ENCODE data around the gene ANKHD1. TPM values are rescaled to one million over a fixed set of nuclear protein-coding genes. Genes with fewer than 3 reads are reported as not detected.

The ANKHD1 gene
- total and polyA plus RNA-seq, 9 of the 15 experiments (the other 6 are each of a cell fraction or from before 2014, with no cell fraction given), result 38.9 to 138 (median 78.7) TPM

DNA sequence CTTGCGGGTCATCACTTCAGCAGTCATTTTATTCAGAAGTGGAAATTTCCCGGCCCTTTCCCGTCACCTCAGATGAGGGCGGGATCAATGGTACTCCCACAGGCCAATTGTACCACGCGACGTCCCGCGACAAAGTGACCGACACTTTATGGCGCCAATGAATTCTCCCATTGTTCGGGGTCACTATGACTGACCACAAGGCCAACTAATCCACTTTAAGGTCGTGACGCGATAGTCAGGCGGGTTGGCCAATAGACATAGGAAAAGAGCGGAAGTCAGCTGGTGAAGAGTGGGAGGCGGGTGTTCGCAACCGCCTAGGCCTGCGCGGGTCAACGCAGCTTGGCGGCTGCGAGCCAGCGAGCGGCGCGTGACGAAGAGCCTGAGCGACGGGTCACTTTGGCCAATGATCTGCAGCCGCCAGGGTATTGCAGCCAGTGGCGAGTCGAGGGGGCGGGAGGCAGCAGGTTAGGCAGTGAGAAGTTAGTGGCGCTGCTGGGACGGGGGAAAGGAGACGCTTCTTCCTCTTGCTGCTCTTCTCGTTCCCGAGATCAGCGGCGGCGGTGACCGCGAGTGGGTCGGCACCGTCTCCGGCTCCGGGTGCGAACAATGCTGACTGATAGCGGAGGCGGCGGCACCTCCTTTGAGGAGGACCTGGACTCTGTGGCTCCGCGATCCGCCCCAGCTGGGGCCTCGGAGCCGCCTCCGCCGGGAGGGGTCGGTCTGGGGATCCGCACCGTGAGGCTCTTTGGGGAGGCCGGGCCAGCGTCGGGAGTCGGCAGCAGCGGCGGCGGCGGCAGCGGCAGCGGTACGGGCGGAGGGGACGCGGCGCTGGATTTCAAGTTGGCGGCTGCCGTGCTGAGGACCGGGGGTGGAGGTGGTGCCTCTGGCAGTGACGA, at the start of gene ANKHD1 (continued):
- no peak for TF ChIP-seq ZBTB34 (CRISPR knock-in tag; IDR thresholded peaks at IDR 0.05)
- TF ChIP-seq ZNF584 (CRISPR knock-in tag; IDR thresholded peaks at IDR 0.05; ENCODE audit: low read depth), result no peak
- no peak for TF ChIP-seq ZNF282 (CRISPR knock-in tag; IDR thresholded peaks at IDR 0.05)
- peak; percentile 78; the same call in 1 of the 2 replicates for TF ChIP-seq GTF2E2 (tag; IDR thresholded peaks at IDR 0.05)
- peak; percentile 96 for TF ChIP-seq CREM (IDR thresholded peaks at IDR 0.05; ENCODE audit: low read depth)
- TF ChIP-seq, protein P1, sequence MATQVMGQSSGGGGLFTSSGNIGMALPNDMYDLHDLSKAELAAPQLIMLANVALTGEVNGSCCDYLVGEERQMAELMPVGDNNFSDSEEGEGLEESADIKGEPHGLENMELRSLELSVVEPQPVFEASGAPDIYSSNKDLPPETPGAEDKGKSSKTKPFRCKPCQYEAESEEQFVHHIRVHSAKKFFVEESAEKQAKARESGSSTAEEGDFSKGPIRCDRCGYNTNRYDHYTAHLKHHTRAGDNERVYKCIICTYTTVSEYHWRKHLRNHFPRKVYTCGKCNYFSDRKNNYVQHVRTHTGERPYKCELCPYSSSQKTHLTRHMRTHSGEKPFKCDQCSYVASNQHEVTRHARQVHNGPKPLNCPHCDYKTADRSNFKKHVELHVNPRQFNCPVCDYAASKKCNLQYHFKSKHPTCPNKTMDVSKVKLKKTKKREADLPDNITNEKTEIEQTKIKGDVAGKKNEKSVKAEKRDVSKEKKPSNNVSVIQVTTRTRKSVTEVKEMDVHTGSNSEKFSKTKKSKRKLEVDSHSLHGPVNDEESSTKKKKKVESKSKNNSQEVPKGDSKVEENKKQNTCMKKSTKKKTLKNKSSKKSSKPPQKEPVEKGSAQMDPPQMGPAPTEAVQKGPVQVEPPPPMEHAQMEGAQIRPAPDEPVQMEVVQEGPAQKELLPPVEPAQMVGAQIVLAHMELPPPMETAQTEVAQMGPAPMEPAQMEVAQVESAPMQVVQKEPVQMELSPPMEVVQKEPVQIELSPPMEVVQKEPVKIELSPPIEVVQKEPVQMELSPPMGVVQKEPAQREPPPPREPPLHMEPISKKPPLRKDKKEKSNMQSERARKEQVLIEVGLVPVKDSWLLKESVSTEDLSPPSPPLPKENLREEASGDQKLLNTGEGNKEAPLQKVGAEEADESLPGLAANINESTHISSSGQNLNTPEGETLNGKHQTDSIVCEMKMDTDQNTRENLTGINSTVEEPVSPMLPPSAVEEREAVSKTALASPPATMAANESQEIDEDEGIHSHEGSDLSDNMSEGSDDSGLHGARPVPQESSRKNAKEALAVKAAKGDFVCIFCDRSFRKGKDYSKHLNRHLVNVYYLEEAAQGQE (IDR thresholded peaks at IDR 0.05; ENCODE audit: borderline replicate concordance), result peak; percentile 50
- TF ChIP-seq, protein P1 (CRISPR knock-in tag; IDR thresholded peaks at IDR 0.05; ENCODE audit: low read depth), result peak; percentile 71; the same call in 1 of the 2 replicates
- TF ChIP-seq HMG20A (CRISPR knock-in tag; conservative IDR thresholded peaks at IDR 0.05), result no peak
- no peak for TF ChIP-seq SFPQ (IDR thresholded peaks at IDR 0.05; ENCODE audit: low read depth, low read length)
- TF ChIP-seq, protein P2, sequence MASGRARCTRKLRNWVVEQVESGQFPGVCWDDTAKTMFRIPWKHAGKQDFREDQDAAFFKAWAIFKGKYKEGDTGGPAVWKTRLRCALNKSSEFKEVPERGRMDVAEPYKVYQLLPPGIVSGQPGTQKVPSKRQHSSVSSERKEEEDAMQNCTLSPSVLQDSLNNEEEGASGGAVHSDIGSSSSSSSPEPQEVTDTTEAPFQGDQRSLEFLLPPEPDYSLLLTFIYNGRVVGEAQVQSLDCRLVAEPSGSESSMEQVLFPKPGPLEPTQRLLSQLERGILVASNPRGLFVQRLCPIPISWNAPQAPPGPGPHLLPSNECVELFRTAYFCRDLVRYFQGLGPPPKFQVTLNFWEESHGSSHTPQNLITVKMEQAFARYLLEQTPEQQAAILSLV (tag; IDR thresholded peaks at IDR 0.05), result no peak
- no peak for TF ChIP-seq FOXA1 (IDR thresholded peaks at IDR 0.05; ENCODE audit: borderline replicate concordance)
